Fibroblast of skin of left biceps (primary cell): ENCODE measurements around the gene PPIA.

ENCODE experiments used
- DNase-seq, 2 experiments: peaks; one replicate each; pipeline ENCODE4 v3.0.0-alpha.2; 2013; ENCODE audit warnings: low read depth in 2 of 2

Gene PPIA

DNA sequence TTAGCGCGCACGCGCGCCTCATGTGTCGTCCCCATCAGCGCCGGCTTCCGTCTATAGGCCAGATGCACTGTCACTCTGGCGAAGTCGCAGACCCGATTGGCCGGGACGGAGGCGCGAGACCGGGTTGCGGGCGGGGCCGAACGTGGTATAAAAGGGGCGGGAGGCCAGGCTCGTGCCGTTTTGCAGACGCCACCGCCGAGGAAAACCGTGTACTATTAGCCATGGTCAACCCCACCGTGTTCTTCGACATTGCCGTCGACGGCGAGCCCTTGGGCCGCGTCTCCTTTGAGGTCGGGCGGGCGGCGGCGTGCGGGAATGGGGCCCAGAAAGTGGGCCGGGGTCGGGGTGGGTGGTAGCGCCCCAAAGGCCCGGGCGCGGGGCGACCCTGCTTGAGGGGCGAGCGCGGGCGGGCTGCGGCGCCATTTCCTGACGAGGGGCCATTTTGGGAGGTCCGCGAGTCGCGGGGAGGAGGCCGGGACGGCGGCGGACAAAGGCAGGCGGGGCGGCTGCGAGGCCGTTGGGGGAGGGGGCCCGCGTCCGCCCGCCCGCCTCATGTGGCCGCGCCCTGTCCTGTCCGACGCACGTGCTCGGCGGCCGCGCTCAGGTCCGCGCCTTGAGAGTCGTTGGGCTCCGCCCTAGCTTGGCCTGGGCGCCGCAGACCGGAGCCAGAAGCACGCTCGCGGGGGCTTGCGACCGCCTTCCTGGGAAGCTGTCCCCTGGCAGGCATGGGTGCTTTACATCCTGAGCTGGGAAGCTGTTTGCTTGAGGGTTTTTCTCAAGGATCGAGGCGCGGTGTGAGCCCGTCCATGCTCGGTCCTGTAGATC, at the start of gene PPIA:
TSS of gene PPIA (plus strand) at position 178 of the 825 bp plus-strand sequence. CDS start at position 222, 44 bp downstream.
- DNase-seq: peak; percentile 98

DNA sequence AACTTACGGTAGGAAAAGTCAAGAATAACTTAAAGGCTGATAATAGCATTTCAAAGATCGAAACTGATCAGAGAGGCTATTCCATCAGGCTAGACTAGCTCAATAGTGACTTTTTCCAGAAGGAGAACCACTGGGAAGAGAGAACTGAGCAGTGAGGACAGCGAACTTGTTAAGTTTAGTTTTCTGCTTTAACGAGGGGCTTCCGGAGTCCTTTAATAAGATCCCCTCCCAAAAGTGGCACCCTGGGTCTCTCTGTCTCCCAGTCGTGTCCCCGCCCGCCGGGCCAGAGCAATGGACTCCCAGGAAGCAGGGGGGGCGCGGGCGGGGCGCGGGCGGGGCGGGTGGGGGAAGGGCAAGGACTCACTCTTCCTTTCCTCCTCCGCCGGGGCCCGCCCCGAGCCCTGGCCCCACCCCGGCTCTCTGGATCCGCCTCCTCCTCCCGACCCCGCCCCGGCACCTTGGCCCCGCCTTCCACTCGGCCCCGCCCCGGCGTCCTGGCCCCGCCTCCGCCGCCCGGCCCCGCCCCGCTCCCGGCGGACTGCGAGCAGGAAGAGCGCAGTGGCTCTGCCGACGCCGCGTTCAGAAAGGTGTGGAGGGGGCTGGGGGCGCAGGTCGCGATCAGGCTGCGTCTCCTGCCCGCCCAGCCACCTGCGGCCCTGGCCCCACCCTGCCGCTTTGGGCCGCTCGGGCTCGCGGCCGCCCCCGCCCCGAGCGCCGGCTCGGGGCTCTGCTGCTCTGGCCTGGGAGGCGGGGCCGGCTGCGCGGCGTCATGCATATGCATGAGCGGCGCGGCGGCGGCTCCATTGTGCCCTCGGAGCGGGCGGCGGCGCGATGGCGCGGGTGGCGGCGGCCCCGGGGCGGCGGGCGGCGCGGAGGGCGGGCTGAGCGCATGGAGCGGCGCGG, 48.2 kb upstream of the PPIA start, which contains the start of gene ZMIZ2:
TSS of gene ZMIZ2 (plus strand) at position 803 of the 903 bp plus-strand sequence. CDS start 7,403 bp downstream, outside the sequence.
- peak; percentile 75 to 77 for DNase-seq

DNA sequence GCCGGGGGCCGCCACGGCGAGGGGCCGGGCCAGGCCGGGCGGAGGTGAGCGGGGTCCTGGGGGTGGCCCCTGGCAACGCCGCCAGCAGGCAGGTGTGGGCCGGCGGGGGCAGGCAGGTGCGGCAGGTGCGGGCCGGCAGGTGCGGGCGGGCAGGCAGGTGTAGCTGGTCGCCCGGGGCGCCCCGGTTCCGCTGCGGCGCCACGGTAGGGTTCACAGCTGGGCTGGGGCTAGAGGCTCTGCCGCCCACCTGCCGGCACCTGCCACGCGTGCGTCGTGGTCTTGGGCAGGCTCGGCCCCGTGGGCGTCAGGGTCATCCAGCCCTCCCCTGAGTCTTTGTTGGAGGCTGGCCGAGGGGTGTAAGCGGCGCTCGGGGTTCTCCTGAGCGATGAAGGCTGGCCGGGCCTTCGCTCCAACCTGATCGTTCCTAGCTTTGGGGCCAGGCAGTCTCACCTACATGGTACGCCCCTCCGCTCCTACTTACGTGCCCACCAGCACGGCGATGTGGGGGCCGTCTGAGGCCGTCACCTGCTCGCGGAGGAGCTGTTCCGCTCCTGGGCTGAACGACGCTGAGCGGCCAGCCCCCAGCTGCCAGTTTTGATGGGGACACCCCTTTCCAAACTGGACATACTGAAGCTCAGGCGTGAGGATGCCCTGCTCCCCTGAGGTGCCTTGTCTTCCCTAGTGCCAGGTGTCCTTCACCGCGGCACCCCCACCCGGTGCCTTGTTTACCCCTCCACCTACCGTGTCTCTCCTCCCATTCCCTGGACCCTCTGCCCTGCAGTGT, 47.3 kb upstream of the PPIA start:
- DNase-seq: no peak

- no peak for DNase-seq
Measured at GRCh38 chr7:44749992-44750391, 46.5 kb upstream of the PPIA start.

- no peak for DNase-seq
Measured at GRCh38 chr7:44750424-44750823, 46.1 kb upstream of the PPIA start.

- DNase-seq: no peak
Measured at GRCh38 chr7:44750921-44751571, 45.4 kb upstream of the PPIA start.

GRCh38 chr7:44752822-44753221, 43.7 kb upstream of the PPIA start:
- DNase-seq: no peak

- no peak for DNase-seq
Measured at GRCh38 chr7:44754802-44755697, 41.4 kb upstream of the PPIA start.

DNA sequence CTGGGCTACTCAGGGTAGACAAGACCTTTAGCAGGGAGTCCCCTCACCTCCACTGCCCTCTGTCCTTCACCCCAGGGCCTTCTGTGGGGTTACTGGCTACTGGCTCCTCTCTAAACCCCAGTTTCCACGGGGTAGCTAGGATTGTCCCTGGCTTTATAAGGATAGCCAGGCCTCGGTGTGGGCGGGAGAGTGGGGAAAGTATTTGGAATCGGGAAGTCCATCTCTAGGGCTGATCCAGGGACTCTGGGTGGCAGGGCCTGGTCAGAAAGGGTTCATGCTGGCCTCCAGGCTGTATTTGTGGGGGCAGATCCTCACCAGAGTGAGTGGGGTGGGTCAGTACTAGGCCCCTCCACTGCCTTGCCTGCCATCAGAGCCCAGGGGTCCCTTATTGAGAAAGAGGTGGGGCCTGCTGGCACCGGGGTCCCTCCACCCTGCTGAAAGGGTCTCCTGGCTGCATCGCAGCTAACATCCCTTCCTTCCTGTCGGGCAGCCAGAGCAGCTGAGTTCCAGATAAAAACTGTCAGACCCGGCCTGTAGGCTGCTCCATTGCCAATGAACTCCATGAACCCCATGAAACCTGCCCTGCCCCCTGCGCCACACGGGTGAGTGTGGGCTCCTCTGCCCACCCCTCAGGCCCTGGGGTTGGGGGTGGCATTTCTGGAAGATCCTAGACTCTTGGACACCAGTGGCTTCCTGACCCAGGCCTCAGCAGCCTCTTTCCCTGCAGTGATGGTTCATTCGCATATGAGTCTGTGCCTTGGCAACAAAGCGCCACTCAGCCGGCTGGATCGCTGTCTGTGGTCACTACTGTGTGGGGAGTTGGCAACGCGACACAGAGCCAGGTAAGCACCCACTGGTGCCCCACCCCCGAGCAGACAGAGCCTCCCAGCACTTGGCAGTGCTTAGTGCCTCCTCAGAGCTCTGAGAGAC, 40.5 kb upstream of the PPIA start:
- no peak for DNase-seq

GRCh38 chr7:44756904-44757303, 39.6 kb upstream of the PPIA start:
- DNase-seq: no peak

DNA sequence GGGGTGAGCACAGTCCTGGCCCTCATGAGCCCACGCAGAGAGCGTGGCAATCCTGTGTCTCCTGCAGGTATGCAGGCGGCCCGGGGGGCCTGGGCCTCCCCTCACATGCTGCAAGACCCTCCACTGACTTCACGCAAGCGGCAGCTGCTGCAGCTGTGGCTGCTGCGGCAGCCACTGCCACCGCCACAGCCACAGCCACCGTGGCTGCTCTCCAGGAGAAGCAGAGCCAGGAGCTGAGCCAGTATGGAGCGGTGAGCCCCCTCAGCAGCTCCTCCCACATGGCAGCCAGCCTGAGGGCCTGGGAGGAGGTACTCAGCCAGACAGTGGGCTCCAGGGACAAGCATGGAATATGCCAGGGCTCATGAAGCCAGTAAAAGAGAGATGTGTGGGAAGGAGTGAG, 39.2 kb upstream of the PPIA start:
- DNase-seq: no peak

DNA sequence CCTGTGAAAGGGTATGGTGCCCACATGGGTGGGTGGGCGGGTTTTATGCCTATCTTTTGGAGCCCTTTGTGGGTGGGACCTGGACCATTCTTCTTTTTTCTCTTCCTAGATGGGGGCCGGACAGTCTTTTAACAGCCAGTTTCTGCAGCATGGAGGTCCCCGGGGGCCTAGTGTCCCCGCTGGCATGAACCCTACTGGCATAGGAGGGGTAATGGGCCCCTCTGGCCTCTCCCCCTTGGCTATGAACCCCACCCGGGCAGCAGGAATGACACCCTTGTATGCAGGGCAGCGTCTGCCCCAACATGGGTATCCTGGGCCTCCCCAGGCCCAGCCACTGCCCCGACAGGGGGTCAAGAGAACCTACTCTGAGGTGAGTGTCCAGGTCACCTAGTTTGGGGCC, 38.7 kb upstream of the PPIA start:
- no peak for DNase-seq

DNA sequence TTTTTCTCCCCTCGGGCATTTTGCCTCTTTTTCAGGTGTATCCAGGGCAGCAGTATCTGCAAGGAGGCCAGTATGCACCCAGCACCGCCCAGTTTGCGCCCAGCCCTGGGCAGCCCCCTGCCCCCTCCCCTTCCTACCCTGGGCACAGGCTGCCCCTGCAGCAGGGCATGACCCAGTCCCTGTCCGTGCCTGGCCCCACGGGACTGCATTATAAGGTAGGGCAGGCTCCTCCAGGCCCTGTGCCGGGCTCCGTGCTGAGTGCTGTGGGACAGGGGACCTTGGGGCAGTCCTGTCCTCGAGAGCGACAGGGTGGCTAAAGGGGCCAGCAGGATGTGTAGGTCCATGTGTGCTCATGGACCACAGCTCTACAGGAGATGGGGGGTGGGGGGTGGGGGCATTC, 37.2 kb upstream of the PPIA start:
- no peak for DNase-seq

- DNase-seq: no peak
Measured at GRCh38 chr7:44760034-44760580, 36.4 kb upstream of the PPIA start.

- no peak for DNase-seq
Measured at GRCh38 chr7:44761207-44762161, 35.0 kb upstream of the PPIA start.

GRCh38 chr7:44762300-44762699, 34.2 kb upstream of the PPIA start:
- DNase-seq: no peak

DNA sequence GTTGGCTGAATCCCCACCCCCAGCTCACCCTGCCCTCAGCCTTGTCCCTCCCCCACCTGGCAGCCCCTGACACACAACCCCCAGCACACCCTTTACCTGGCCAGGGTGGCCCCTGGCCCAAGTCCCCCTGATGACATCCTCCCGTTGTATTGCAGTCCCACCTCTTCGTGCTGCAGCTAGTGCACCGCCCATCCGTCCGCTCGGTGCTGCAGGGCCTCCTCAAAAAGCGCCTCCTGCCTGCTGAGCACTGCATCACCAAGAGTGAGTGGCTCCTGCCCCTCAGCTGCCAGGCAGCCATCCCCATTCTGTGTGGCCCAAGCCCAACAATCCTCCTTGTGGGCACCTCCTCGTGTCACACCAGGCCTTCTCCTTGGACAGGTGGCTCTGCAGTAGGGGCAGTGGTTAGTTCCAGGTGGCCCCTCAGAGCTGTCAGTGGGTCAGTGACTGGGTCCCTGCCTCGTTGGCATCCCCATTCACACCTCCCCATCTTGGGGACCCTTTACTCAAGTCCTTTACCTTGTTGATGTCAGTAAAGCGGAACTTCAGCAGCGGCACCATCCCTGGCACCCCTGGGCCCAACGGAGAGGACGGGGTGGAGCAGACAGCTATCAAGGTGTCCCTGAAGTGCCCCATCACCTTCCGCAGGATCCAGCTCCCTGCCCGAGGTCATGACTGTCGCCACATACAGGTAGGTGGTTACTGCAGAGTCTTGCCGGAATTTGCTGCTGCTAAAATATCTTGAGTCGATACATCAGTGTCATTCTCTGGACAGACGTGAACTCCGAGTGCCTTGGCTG, 33.6 kb upstream of the PPIA start:
- DNase-seq: no peak
